NCI-H1092 (cell line): ENCODE data around the gene BICRA.

ENCODE experiments used
- DNase-seq: peaks from one replicate; lab custom pipeline; 2025; lab: John Stamatoyannopoulos, UW

BICRA gene

DNA sequence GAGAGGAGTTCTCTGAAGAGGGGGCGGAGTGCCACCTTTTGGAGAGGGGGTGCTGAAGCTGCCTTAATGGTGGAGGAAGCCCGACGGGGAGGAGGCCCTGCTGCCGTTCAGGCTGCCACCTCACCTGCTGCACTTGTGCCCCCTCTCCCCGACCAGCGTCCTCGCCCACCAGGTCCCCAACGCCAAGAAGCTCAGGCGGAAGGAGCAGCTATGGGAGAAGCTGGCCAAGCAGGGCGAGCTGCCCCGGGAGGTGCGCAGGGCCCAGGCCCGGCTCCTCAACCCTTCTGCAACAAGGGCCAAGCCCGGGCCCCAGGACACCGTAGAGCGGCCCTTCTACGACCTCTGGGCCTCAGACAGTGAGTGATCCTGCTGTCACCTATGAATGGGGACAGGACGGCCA is 141.8 kb downstream of the BICRA start:
- no peak for DNase-seq

DNA sequence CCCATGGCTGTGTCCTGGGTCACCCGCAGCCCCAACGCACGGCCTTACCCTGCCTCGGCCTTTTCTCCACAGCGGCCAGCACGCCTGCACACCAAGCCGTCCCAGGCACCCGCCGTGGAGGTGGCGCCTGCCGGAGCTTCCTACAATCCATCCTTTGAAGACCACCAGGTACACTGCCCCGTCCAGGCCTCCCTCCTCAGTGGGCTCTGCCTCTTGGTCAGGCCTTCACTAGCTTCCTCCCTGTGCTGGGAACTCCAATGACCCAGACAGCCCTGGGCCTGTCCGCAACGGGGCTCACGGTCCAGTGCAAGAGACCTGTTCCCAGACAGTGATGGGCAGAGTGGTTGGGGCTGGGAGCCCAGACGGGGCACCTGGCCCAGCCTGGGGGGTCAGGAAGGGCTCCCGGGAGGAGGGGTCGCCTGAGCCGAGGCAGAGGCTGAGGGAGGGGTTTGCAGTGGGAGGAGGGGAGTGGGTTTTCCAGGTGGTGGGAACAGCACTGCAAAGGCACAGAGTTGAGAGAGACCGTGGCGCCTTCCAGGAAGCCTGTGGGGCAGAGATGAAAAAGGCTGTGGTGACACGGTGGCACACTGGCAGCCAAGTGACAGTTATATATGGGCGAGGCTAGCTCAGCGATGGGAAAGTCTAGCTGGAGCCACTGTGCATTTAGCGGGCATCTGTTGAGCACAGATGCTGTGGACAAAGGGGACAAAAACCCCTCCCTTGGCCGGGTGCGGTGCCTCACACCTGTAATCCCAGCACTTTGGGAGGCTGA is 143.7 kb downstream of the BICRA start:
- no peak for DNase-seq
